GM12878 (cell line): ENCODE results near the gene IDH3G. TPM values are rescaled to one million over a fixed set of nuclear protein-coding genes. Genes with fewer than 3 reads are reported as not detected.

ENCODE experiments used
- ATAC-seq: fragments of 200-7000 bp; cut with Tn5 transposase; 3 replicates; pipeline ENCODE4 v1.9.1; 2020; ENCODE audit warnings: mild to moderate bottlenecking, moderate library complexity
- BruUV-seq: library from RNA; stranded (reverse); fragments of 400-500 nt; replicated peaks from 2 replicates; lab custom pipeline; 2021; lab: Mats Ljungman, UMichigan
- CTCF ChIA-PET: fragments of 300-600 bp; sonication (Branson Sonifier 250); formaldehyde crosslinking; extraction: SDS; loops from one replicate; lab custom pipeline; 2021; ENCODE audit warnings: inconsistent platforms; lab: Yijun Ruan, JAX
- POLR2A ChIA-PET: fragments of 350-600 bp; formaldehyde crosslinking; extraction: SDS; loops from one replicate; lab custom pipeline; 2021; ENCODE audit warnings: inconsistent platforms; lab: Charles Lee
- RAD21 ChIA-PET: fragments of 300-600 bp; sonication (Branson Sonifier 250); formaldehyde crosslinking; loops from one replicate; lab custom pipeline; 2023; ENCODE audit warnings: antibody characterized with exemption; ENCODE audit not compliant: unreplicated experiment; lab: Charles Lee
- SMC1A ChIA-PET: fragments of 300-600 bp; sonication (Branson Sonifier 250); formaldehyde crosslinking; loops from one replicate; lab custom pipeline; 2023; ENCODE audit not compliant: unreplicated experiment, uncharacterized antibody; lab: Charles Lee
- DNase-seq: peaks from one replicate; pipeline ENCODE4 v3.0.0-alpha.2; 2011; ENCODE audit warnings: low read depth, low spot score
- FAIRE-seq: peaks from 3 replicates; lab custom pipeline; 2011; peaks lifted over from hg19 to GRCh38; lab: Jason Lieb, UNC
- H2AFZ ChIP-seq: 2 replicates; pipeline ENCODE4 v1.6.0; 2011; ENCODE audit warnings: low read depth, low read length, control low read depth; ENCODE audit not compliant: control insufficient read depth
- H3K27ac ChIP-seq: 2 replicates; pipeline ENCODE4 v1.5.1; 2011; ENCODE audit warnings: control low read depth; ENCODE audit not compliant: control insufficient read depth, insufficient read depth
- H3K27me3 ChIP-seq, 2 experiments: replicated peaks in 1 of 2; 2 replicates each; pipeline versions ENCODE4 v1.6.0 to v1.6.1; 2011; ENCODE audit warnings: low read length in 1 of 2; ENCODE audit not compliant: control insufficient read depth in 2 of 2, insufficient read depth in 2 of 2
- H3K36me3 ChIP-seq, 2 experiments: 2 replicates each; pipeline ENCODE4 v1.5.1; 2011; ENCODE audit warnings: low read length in 1 of 2; ENCODE audit not compliant: control insufficient read depth in 2 of 2, insufficient read depth in 2 of 2
- H3K4me1 ChIP-seq: 2 replicates; pipeline ENCODE4 v1.6.1; 2011; ENCODE audit warnings: mild to moderate bottlenecking, low read length, moderate library complexity, mixed read lengths; ENCODE audit not compliant: control insufficient read depth, insufficient read depth
- H3K4me2 ChIP-seq: 2 replicates; pipeline ENCODE4 v1.6.0; 2011; ENCODE audit warnings: control low read depth; ENCODE audit not compliant: control insufficient read depth, insufficient read depth
- H3K4me3 ChIP-seq: fragments of 200-600 bp; sonication (generic); 2 replicates; pipeline ENCODE4 v1.5.1; 2016
- H3K79me2 ChIP-seq: 2 replicates; pipeline ENCODE4 v1.6.0; 2011; ENCODE audit warnings: low read length; ENCODE audit not compliant: control insufficient read depth, insufficient read depth
- H3K9ac ChIP-seq: 2 replicates; pipeline ENCODE4 v1.8.0; 2011; ENCODE audit warnings: low read length, control low read depth, mixed read lengths; ENCODE audit not compliant: control insufficient read depth, insufficient read depth
- H3K9me3 ChIP-seq: replicated peaks from 3 replicates; pipeline ENCODE4 v1.5.1; 2011; ENCODE audit warnings: mild to moderate bottlenecking, low read length; ENCODE audit not compliant: control insufficient read depth, insufficient read depth
- H4K20me1 ChIP-seq: 2 replicates; pipeline ENCODE4 v1.6.0; 2011; ENCODE audit not compliant: control insufficient read depth, insufficient read depth
- CBX3 ChIP-seq: fragments of 200-600 bp; sonication (generic); IDR thresholded peaks from 2 replicates; pipeline ENCODE4 v1.6.1; 2016; ENCODE audit warnings: low read depth, borderline replicate concordance
- CTCF ChIP-seq, 3 experiments: IDR thresholded peaks in 2 of 3; conservative IDR thresholded peaks in 1 of 3; 2 replicates each; pipeline ENCODE4 v1.5.1; 2011; ENCODE audit warnings: low read depth in 3 of 3, low read length in 3 of 3, mild to moderate bottlenecking in 3 of 3, control low read depth in 2 of 3, moderate library complexity in 2 of 3, inconsistent platforms in 1 of 3, mixed read lengths in 1 of 3; ENCODE audit not compliant: control insufficient read depth in 2 of 3, insufficient read depth in 1 of 3; ENCODE audit errors: extremely low read depth in 1 of 3
- EED ChIP-seq: sonication (generic); IDR thresholded peaks from 2 replicates; pipeline ENCODE4 v1.6.1; 2016; ENCODE audit warnings: antibody characterized with exemption, low read depth
- EZH2 ChIP-seq: IDR thresholded peaks from 2 replicates; pipeline ENCODE4 v1.6.1; 2012; ENCODE audit warnings: low read depth, mild to moderate bottlenecking, control low read depth, inconsistent platforms, low read length, borderline replicate concordance; ENCODE audit not compliant: control insufficient read depth
- FOXK2 ChIP-seq: fragments of 450-650 bp; IDR thresholded peaks from 2 replicates; pipeline ENCODE4 v1.6.1; 2017; ENCODE audit warnings: mild to moderate bottlenecking, moderate library complexity
- GABPA ChIP-seq: IDR thresholded peaks from 2 replicates; pipeline ENCODE4 v1.6.1; 2014; ENCODE audit warnings: antibody characterized with exemption, low read depth, mild to moderate bottlenecking, inconsistent platforms
- HCFC1 ChIP-seq: fragments of 150-350 bp; IDR thresholded peaks from 2 replicates; pipeline ENCODE4 v1.6.1; 2014; ENCODE audit warnings: low read length
- IKZF1 ChIP-seq: fragments of 450-650 bp; conservative IDR thresholded peaks from 2 replicates; pipeline ENCODE4 v1.6.1; 2017; ENCODE audit warnings: antibody characterized with exemption, mild to moderate bottlenecking
- JUNB ChIP-seq: IDR thresholded peaks from 2 replicates; pipeline ENCODE4 v1.6.1; 2016; ENCODE audit warnings: antibody characterized with exemption, mild to moderate bottlenecking
- KAT2A ChIP-seq: conservative IDR thresholded peaks from 2 replicates; pipeline ENCODE4 v1.6.1; 2011; ENCODE audit warnings: low read depth, low read length; ENCODE audit not compliant: control insufficient read depth
- NFYB ChIP-seq: IDR thresholded peaks from 2 replicates; pipeline ENCODE4 v1.6.1; 2011; ENCODE audit warnings: low read depth, mild to moderate bottlenecking, low read length, improper control_type of control experiment, moderate library complexity; ENCODE audit not compliant: insufficient read depth
- POU2F2 ChIP-seq: IDR thresholded peaks from 3 replicates; pipeline ENCODE4 v1.6.1; 2011; ENCODE audit warnings: low read depth, mild to moderate bottlenecking, low read length, borderline replicate concordance
- RAD51 ChIP-seq: fragments of 450-650 bp; IDR thresholded peaks from 2 replicates; pipeline ENCODE4 v1.6.1; 2016; ENCODE audit warnings: moderate library complexity, mild to moderate bottlenecking, inconsistent platforms
- RB1 ChIP-seq: fragments of 450-650 bp; formaldehyde crosslinking; IDR thresholded peaks from 2 replicates; pipeline ENCODE4 v1.6.1; 2017; ENCODE audit warnings: mild to moderate bottlenecking, borderline replicate concordance
- SPI1 ChIP-seq: IDR thresholded peaks from 2 replicates; pipeline ENCODE4 v1.6.1; 2011; ENCODE audit warnings: low read depth, mild to moderate bottlenecking, low read length, moderate library complexity, borderline replicate concordance; ENCODE audit not compliant: insufficient read depth
- TAF1 ChIP-seq: IDR thresholded peaks from 2 replicates; pipeline ENCODE4 v1.6.1; 2011; ENCODE audit warnings: mild to moderate bottlenecking, low read depth, low read length, borderline replicate concordance
- TCF3 ChIP-seq: IDR thresholded peaks from 2 replicates; pipeline ENCODE4 v1.6.1; 2012; ENCODE audit warnings: low read depth, mild to moderate bottlenecking, low read length, borderline replicate concordance; ENCODE audit not compliant: insufficient read depth
- ZNF622 ChIP-seq: fragments of 450-650 bp; IDR thresholded peaks from 2 replicates; pipeline ENCODE4 v1.6.1; 2017; ENCODE audit warnings: mild to moderate bottlenecking, inconsistent platforms
- WGBS: methylation state at CpG from one replicate; pipeline ENCODE4 v1.1.6; 2016; ENCODE audit warnings: low lambda C conversion rate; ENCODE audit not compliant: insufficient replicate concordance, insufficient coverage; ENCODE audit errors: missing lambda C conversion rate; 5-methylcytosine and 5-hydroxymethylcytosine counted together
- in situ Hi-C: fragments of 300-500 bp; cut with MboI; formaldehyde crosslinking; loops from 9 replicates; pipeline ENCODE4 v1.14.3; 2018; ENCODE audit warnings: mixed read lengths
- intact Hi-C: fragments of 100-400 bp; cut with micrococcal nuclease; formaldehyde crosslinking; loops from one replicate; pipeline ENCODE4 v1.14.2; 2022; ENCODE audit not compliant: unreplicated experiment
- polyA plus RNA-seq, 11 experiments: library from polyadenylated mRNA; depleted of rRNA in 4 of 11; unstranded in 6 of 11; stranded (reverse) in 5 of 11; fragments of >200 nt; fragmentation: Nextera tagmentation in 4 of 11; fragmentation: Illumina TruSeq in 1 of 11; extraction: Ambion mirVana in 4 of 11; extraction: Trizol in 1 of 11; gene quantifications; 1 replicate in 1 of 11; 2 replicates in 10 of 11; pipeline versions ENCODE4 v1.2.1 to v1.2.3, GENCODE V29; 2011 to 2016; ENCODE audit warnings: inconsistent platforms in 2 of 11, missing spikeins in 2 of 11, low read depth in 1 of 11
- total RNA-seq, 4 experiments: library from RNA; depleted of rRNA in 3 of 4; stranded (reverse); fragments of >200 nt in 3 of 4; fragmentation: Illumina TruSeq in 1 of 4; extraction: Trizol in 1 of 4; gene quantifications; 2 replicates each; pipeline versions ENCODE4 v1.2.1 to v1.2.3, GENCODE V29; 2013 to 2021
- TF ChIP-seq, protein P1 (sequence below): fragments of 450-650 bp; IDR thresholded peaks from 2 replicates; pipeline ENCODE4 v1.6.1; 2016; ENCODE audit warnings: mild to moderate bottlenecking

IDH3G gene
- total and polyA plus RNA-seq, 10 of the 15 experiments (the other 5 are each of a cell fraction or from before 2014, with no cell fraction given) = 26.3 to 102 (median 66.6) TPM

DNA sequence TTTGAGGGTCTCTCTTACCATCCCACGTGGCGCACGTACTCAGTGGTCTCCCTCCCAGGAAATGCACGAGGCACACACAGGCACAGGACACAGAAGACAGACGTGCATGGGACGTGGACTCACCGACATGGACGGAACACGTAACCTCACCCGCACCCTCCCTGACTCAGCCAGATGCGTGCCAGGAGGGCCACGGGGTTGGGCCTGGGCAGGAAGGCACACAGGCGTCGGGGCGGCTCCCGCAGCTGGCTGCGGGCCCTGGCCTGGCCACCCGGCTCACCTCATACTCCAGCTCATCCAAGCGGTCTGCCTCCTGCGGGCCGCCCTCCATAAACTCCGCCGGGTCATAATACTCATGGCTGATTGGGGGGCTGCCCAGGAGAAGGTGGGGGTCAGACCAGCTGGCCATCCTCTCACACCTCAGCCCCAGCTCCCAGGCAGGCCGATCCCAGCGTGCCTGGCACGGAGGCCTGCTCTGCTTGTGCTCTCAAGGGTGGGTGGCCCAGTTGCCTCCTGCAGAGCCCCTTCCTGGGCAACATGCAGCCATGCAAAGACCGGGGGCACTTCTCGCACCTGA lies 12.9 kb upstream of the IDH3G start (continued):
- TF ChIP-seq CTCF (IDR thresholded peaks at IDR 0.05 in 2 of 3, conservative IDR thresholded peaks at IDR 0.05 in 1 of 3; ENCODE audit: control insufficient read depth in 2 of 3, extremely low read depth in 1 of 3, insufficient read depth in 1 of 3, low read depth in 3 of 3, low read length in 3 of 3) (no peak), EED (no peak), RAD51 (no peak), TCF3 (no peak), NFYB (no peak), IKZF1 (no peak), POU2F2 (no peak)

- in situ Hi-C loops = loop anchor here (25.0 kb wide), 1 partner anchor 618 kb away; the partner anchor contains the start of gene MAGEA1
- H3K4me2 ChIP-seq = no peak overlapping the region
- TF ChIP-seq FOXK2 (no peak), JUNB (no peak), ZNF622 (no peak), CBX3 (no peak), SPI1 (no peak), RB1 (no peak), TAF1 (no peak), HCFC1 (no peak), TCF3 (no peak), KAT2A (no peak), GABPA (no peak), EZH2 (no peak)
- TF ChIP-seq, protein P1, sequence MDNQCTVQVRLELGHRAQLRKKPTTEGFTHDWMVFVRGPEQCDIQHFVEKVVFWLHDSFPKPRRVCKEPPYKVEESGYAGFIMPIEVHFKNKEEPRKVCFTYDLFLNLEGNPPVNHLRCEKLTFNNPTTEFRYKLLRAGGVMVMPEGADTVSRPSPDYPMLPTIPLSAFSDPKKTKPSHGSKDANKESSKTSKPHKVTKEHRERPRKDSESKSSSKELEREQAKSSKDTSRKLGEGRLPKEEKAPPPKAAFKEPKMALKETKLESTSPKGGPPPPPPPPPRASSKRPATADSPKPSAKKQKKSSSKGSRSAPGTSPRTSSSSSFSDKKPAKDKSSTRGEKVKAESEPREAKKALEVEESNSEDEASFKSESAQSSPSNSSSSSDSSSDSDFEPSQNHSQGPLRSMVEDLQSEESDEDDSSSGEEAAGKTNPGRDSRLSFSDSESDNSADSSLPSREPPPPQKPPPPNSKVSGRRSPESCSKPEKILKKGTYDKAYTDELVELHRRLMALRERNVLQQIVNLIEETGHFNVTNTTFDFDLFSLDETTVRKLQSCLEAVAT = no peak
- TF ChIP-seq, all 136 proteins: peak for 0
- ChIA-PET POLR2A (no interaction called here), RAD21 (interaction anchor here (0.7 kb wide), 1 partner anchor 102 kb away, joined by 4 read pairs; no protein-coding TSS in a partner anchor), SMC1A (no interaction called here), CTCF (no interaction called here)
- Histone ChIP-seq H3K9ac (no peak overlapping the region), H3K79me2 (no peaks in the 10 kb centered on the region), H3K27me3 (no peaks in the 10 kb centered on the region; a peak in 1 of 4 replicates), H3K4me3 (no peak overlapping the region), H3K9me3 (no peaks in the 10 kb centered on the region; the same call in 2 of the 3 replicates), H3K27ac (no peak overlapping the region), H4K20me1 (no peaks in the 10 kb centered on the region), H2AFZ (no peak overlapping the region), H3K4me1 (no peaks in the 10 kb centered on the region), H3K36me3 (no peaks in the 10 kb centered on the region)
- ATAC-seq = no peak
- no TSS peak for BruUV-seq
- no peak for DNase-seq
- FAIRE-seq = no peak
- intact Hi-C loops = no loop called here
- 56% methylated on average over 13 of the region's 13 CpGs for WGBS
These were observed 11.3 kb upstream of the IDH3G start for GRCh38 chrX:153805436-153805835.
